ENCODE results near the gene ABI3.

DNA sequence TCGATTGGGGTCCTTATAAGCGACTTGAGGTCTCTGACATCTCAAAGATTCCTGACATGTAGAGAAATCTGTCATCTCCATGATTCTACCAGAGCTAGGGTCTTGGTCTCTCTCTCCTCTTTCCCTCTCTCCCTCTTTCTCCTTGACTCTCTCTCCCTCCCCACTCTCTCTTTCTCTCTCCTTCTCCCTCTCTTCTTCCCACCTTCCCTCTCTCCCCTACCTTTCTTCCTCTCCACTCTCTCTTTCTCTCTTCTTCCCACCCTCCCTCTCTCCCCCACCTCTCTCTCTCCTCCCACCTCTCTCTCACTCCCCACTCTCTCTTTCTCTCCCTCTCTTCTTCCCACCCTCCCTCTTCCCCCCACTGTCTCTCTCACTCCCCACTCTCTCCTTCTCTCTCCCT is 45.4 kb upstream of the ABI3 start:
- TF ChIP-seq, protein P1, sequence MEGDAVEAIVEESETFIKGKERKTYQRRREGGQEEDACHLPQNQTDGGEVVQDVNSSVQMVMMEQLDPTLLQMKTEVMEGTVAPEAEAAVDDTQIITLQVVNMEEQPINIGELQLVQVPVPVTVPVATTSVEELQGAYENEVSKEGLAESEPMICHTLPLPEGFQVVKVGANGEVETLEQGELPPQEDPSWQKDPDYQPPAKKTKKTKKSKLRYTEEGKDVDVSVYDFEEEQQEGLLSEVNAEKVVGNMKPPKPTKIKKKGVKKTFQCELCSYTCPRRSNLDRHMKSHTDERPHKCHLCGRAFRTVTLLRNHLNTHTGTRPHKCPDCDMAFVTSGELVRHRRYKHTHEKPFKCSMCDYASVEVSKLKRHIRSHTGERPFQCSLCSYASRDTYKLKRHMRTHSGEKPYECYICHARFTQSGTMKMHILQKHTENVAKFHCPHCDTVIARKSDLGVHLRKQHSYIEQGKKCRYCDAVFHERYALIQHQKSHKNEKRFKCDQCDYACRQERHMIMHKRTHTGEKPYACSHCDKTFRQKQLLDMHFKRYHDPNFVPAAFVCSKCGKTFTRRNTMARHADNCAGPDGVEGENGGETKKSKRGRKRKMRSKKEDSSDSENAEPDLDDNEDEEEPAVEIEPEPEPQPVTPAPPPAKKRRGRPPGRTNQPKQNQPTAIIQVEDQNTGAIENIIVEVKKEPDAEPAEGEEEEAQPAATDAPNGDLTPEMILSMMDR (IDR thresholded peaks at IDR 0.05) = no peak
- TF ChIP-seq ZFX (IDR thresholded peaks at IDR 0.05; ENCODE audit: borderline replicate concordance) = no peak
